GM19025 (cell line): ENCODE results near the gene SMARCB1.
"Not testable (repeated sequence)": the region's sequence is repeated elsewhere in the genome, so short reads cannot be mapped to it uniquely, and the experiment has no call there.

Experiments used
- ATAC-seq: cut with Tn5 transposase; IDR thresholded peaks from one replicate; pipeline ENCODE4 v1.9.1; 2021; ENCODE audit warnings: mild to moderate bottlenecking, low read depth, moderate library complexity; ENCODE audit not compliant: unreplicated experiment

Gene SMARCB1

DNA sequence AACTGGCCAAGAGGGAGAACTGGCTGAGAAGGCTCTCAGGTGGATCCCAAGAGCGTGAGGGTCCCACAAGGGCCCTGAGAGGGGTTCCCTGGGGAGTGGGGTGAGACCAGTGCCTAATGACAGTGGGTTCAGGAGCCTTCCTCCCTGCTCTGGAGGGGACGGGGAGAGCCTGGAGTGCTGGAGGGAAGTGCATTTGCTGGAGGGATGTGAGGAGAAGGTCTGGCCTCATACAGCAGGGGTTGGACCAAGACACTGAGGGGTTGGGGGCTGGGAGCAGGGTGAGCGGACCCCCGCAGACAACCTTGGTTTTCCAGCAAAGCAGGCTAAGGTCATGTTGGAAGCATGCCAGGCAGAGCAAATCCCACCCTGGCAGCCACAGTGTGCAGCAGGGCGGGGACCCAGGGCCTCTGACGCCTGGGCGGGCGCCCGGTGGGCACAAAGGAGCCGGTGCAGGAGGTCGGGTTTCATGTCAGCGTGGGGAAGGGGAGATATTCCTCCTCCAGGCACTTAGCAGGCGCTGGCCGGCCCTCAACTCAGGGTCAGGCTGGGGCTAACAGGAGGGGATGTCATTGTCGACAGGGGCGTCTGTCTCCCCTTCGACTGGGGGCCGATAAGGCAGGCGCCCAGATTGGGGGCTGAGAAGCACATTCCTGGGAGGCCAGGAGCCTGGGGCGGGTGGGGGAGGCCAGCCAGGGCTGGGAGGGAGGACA, 55.1 kb downstream of the SMARCB1 start:
- no peak for ATAC-seq

DNA sequence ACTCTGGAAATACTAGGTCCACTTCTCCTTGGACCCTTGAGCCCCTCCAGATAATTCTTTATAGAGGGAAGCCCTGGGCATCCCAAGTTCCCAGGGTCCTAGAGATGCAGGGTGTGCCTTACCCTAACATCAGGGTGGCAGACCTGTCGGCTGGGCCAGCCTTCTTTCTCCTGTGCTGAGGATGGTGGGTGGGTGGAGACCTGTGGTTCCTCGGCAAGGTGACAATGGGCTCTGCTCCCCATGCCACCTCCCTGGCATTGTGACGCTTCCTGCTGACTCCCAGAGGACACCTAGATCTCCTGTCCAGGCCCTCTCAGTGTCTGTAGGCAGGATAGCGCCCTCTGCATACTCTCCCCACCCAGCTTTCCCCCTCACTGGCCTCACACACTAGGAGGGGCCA, 55.8 kb downstream of the SMARCB1 start:
- no peak for ATAC-seq

DNA sequence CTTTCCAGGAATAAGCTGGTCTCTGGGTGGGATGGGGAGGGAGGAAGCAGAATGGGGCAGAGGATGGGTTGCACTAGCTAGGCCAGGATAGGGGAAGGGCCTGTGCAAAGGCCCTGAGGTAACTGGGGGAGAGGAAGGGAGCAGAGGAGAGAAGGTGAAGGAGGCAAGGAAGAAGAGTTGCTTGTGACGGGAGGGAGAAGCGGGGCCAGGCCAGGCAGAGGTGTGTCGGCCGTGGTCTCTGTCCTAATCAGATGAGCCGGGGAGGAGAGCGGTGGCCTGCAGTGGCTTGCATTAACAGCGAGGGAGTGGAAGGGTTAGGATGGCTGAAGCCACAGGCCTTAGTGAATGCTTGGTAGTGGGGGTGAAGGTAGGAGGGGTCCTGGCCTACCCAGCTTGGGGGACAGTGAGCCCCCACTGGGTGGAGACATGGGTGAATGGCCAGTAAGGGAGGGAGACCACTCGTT, 58.0 kb downstream of the SMARCB1 start:
- no peak for ATAC-seq

DNA sequence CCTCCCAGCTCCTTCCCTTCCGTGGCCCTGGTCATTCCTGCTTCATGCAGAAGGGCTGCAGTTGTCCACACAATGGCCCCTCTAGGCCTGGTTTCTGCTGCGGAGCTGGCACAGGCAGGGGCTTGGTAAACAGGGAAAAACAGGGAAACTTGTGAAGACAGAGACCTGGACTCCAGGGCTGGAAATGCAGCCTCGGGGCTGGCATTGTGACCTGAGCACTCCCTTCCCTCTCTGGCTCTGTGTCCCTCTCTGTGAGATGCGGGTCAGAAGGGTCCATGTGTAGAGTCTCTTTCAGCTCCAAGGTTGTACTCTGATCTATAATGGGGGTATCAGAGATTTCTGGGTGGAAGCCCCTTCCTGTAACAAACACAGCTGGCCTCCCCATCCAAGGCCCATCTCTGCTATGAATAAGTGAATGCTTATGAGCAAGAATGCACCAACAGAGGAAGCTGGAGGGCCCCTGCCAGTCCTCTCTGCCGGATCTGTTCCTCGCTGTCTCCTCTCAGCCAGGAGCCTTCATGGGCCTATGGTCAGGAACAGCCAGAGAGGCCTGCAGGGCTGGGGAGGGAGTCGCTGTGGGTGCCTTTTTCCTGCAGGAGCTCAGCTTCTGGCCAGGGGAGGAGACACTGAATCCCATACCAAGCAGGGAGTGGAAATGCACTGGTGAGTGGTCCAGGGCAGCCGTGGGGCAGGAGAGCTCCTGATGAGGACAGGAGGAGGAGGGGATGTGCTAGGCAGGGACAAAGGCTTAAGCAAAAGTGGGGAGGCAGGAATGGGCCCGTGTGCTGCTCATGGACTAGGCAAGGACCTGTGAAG, 58.7 kb downstream of the SMARCB1 start:
- ATAC-seq = no peak

DNA sequence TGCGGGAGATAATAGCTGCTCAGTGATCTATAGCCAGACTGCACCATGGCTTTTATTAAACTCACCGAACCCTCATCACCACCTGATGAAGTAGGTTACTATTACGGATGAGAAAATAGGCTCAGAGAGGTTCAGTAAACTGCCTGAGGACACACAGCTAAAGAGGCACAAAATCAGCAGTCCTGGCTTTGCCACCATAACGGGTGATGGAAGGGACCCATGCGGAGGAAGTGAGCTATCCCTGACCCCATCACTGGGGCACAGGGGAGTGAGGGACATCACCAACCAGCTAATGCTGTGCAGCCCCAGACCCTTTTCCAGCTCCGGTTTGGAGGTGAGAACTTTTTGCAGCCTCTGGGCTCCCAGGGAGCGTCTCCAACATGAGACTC, 59.3 kb downstream of the SMARCB1 start:
- no peak for ATAC-seq

DNA sequence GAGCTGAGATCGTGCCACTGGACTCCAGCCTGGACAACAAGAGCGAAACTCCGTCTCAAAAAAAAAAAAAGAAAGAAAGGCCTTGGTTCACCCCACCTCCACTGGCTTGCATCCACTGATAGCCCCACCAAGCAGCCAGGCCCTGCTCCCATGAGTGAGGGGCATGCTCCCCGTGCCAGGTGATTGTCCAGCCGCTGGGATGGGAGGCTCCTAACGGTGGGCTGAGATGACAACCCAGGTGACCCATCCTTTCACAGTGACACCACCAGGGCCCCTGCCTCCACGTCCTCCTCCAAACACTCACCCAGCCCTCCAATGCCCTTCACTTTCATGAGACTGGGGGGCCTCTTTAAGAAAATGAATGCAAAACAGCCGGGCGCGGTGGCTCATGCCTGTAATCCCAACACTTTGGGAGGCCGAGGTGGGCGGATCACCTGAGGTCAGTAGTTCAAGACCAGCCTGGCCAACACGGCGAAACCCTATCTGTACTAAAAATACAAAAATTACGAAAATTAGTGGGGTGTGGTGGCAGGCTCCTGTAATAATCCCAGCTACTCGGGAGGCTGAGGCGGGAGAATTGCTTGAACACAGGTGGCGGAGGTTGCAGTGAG, 60.6 kb downstream of the SMARCB1 start:
- no peak for ATAC-seq

DNA sequence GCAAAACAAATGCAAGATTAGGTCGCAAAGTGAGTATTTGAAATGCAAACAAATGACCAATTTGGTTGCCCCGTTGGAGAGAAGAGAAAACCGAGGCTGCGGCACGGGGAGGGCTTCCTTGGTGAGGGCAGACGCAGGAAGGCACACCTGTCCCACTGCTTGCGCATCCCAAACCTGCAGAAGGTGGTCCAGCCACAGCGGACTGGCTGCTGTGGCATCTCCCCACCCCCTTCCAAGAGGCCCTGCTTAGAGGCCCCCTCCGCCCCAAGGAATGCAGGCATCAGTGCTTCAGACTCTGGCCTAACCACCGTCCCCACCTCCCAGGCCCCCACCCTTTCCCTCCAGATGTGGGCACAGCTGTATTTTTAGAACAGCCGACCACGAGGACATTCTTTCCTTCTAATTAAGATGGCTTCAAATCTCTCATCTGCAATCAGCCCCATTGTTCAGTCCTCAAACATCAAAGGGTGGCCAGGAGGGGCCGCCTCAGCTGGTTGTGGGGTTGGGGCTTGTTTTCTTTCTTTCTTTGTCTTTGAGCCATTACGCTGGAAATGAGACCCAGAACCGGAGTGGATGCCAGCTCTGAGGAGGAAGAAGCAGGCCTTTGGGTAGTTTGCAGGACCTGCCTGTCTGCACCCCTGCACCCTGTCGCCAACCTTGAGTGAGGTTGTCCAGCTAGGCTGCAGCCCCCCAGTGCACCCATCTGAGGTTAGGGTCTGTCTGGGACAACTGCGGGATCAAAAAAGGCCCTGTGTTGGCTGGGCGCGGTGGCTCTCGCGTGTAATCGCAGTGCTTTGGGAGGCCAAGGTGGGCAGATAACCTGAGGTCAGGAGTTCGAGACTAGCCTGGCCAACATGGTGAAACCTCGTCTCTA, 61.5 kb downstream of the SMARCB1 start:
- ATAC-seq = no peak

DNA sequence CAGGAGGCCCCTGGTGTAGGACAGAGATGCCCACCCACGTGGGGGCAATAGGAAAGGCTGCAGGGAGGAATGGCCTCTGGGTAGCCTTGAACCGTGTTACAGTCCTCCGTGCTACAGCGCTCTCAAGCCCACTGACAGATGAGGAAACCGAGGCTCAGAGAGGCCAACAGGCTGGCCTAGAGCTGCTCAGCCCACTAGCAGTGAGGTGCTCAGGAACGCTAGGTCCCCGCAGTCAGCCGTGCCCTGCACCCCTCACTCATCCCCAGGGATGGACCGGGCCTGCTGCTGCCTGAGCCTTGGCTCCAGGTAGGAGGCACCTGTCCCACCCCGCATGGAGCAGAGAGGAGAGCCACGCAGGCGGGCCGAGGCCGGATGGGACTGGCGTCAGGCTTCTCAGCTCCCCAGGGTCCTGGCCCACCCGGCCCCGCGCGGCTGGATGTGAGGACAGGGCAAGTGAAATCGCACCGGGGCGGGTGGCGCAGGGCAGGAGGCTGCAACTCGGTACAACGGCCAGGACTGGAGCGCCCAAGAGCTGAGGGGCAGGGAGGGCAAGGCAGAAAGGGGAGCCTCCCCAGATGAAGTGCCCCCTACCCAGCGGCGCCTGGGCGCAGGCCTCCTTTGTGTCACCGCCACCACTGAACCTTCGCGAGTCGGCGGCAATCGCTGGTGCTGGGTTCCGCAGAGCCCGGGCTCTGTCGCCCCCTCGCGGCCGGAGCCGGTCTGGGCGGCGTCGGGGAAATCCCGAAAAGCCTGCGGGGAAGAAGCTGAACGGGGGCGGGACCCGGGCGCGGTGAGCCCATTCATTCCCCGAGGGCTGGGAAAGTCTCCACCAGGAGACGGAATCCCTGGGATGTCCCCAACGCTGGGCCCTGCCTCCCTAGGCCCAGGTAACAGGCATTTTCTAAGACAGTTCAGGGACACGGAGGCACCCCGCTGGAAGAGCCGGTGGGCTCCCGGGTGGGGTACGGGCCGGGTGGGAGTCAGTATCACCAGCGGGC, 62.5 kb downstream of the SMARCB1 start:
- no peak for ATAC-seq

DNA sequence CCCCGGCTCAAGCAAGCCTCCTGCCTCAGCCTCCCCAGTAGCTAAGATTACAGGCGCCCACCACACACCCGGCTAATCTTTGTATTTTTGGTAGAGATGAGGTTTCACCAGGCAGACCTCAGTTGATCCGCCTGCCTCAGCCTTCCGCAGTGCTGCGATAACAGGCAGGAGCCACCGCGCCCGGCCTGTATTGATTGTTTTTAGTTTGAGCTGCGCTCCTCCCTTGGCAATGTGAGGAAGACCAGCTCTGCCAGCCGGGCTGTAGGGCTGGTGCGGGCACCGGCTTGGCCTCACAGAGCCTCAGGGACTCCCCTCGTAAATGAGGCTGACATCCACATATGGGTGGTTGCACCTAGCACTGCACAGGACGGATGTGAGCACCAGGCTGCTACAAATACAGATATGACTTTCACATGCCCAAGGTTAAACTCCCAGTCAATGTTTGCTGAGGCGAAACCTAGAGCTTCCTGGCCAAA, 63.4 kb downstream of the SMARCB1 start:
- peak; percentile 68 for ATAC-seq

DNA sequence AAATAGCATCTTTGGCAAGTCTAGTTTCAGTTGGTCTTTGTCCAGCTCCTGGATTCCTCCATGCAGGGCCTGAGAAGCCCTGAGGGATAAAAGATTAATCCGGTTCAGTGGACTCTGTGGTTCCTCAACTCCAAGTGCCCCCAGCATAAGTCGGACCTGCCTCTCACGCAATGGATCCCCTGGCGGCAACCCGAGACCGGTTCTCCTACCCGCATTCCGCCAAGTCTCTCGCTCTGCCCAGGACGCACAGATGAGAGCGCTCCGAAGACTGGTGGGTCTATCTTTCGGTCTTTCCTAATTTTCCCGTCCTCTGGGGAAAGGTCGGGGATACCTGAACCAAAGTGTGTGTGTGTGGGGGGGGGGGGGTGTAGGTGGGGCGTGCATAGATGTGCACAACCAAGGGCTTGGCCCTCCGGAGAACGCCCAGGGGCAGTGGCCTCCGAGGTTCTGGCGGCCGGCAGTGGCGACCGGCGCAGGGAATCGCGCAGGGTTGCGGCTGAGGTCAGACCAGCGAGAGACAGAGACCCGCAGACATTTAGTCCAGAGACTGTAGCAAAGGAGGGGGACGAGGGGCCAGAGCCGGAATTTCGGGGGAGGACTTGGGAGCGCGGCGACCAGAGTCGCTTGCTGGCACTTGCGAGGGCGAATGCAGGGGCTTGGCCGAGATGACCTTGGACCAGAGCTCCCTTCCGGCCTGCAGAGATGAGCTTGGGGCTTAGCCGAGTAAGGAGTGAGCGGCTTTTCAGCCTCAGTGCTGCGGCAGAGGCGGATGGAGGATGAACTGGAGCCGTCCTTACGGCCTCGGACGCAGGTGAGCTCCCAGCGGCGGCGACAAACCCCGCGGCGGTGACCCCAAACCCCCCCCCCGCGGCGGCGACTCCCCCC, 70.2 kb downstream of the SMARCB1 start:
- ATAC-seq = peak; percentile 33

DNA sequence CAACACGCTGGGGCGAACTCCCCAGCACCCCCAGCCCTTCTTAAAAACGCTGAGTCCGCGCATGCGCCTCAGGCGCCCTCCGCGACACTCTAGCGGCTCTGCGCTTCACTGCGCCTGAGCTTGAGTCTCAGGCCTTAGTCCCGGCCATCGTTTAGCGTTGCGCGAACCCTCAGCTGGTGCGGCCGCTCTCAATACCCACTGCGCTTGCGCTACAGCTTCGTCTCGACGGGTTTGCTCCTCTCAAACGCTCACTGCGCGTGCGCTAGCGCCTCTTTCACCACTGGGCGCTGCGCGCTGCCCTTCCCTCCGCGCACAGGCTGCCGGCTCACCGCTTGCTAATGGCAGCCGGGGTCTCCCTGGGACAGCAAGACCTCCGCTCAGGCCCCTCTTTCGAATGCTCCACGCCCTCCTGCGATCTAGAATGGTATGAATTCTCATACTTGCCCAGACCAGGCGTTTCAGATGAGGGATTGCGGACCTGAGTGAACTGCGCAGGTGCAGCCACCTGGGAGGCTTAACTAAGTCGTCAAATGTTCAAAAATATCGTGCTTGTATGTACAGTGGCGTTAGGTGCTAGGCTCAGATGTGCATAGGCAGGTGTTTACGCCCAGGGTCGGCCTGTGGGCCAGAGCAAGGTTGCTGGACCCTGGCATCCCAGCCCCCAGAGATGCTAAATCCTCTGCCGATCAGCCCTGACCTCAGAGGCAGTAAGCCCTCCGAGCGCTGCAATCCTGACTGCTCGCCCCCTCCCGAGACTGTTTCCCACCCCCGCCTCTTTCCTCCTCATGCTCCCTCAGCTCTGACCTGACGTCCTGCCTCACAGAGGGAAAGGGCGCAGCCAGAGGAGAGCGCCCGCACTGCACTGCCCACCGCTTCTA, 71.1 kb downstream of the SMARCB1 start, which contains the start of gene SLC2A11:
Gene SLC2A11 (plus strand): TSS at position 270 of the 878 bp plus-strand sequence. CDS start 125 bp downstream, at position 395.
- peak; percentile 97 for ATAC-seq

DNA sequence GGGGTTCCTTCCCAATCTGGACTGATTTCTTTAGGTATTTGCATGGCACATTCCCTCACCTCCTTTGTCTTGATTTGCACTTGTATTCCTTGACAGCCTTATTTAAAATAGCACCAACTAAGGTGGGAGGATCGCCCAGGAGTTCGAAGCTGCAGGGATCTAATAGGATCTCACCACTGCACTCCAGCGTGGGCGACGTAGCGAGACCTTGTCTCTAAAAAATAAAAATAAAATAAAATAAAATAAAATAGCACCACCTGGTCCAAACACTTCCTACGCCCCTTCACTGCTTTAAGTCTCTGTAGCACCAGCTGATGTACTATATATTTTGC, 71.7 kb downstream of the SMARCB1 start:
- ATAC-seq = no peak

DNA sequence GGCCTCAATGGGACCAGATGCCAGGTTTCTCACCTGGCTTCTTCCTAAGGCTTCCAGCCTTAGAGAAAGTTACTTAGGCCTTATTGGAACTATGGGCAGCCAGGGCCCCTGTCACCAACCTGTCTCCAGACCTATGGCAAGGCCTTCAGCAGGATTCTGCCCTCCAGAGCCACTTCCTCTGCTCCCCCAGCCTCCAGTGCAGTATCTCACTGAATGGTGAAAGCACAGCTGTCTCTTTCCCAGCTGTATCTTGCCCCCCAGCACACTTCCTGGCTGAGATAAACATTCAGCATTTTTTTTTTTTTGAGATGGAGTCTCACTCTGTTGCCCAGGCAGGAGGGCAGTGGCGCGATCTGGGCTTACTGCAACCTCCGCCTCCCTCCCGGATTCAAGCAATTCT, 72.4 kb downstream of the SMARCB1 start:
- no peak for ATAC-seq

DNA sequence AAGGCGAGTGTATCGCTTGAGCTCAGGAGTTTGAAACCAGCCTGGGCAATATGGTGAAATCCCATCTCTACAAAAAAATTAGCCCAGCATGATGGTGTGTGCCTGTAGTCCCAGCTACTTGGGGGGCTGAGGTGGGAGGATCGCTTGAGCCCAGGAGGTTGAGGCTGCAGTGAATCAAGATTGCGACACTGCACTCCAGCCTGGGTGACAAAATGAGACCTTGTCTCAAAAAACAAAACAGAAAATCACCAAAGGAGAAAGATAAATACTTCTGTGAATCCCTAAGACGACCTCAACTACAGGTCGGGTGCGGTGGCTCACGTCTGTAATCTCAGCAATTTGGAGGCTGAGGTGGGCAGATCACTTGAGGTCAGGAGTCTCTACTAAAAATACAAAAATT, 73.4 kb downstream of the SMARCB1 start:
- not testable (repeated sequence) for ATAC-seq

DNA sequence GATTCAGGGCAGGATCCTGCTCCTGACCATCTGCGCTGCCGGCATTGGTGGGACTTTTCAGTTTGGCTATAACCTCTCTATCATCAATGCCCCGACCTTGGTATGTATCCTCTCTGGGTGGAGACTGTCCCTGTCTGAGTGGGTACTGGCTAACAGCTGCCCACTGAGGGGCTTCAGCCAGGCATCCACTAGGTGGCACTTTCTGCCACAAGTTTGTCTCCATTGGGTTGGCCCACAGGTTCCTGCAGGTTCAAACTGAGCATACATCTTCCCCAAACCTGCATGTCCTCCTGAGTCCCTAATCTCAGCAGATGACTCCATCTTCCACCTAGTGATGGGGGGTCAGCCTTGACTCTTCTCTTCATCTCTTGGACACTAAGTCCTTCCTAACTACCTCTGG, 75.3 kb downstream of the SMARCB1 start:
- no peak for ATAC-seq

DNA sequence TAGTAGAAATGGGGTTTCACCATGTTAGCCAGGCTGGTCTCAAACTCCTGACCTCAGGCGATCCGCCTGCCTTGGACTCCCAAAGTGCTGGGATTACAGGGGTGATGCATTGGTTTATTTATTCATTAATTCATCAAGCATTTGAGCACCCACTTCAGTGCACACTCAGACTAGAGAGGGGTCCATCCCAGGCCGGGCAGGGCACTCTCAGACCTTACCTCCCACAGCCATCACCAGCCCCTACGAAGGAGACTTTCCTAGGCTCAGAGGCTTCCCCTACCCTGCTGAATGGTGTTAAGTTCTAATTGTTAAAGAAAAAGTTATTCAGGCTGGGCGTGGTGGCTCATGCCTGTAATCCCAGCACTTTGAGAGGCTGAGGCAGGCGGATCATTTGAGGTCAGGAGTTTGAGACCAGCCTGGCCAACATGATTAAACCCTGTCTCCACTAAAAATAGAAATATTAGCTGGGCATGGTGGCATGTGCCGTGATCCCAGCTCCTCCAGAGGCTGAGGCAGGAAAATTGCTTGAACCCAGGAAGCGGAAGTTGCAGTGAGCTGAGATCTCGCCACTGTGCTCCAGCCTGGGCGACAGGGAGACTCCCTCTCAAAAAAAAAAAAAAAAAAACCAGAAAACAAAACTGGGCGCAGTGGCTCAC, 77.9 kb downstream of the SMARCB1 start:
- not testable (repeated sequence) for ATAC-seq

DNA sequence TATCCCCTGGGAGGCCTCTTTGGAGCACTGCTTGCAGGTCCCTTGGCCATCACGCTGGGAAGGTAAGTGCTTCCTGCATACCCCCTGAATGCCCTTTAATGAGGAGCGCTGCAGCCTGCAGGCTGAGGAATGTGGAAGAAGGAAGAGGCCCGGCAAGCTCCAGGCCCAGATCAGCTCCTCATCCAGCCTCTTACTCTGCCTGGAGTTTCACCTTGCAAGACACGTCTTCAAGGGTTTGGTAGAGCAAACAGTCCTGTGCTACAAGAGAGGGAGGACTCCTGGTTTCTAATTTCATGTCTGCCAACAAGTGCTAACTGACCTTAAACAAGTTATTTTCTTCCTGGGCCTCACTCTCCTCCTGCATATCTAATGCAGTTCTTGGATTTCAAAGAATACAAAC, 81.8 kb downstream of the SMARCB1 start:
- ATAC-seq = no peak
